Sigmoid colon (tissue), 4 donors: ENCODE measurements around the gene LDLRAD4.

ENCODE experiments used
- EP300 ChIP-seq, 4 donors: sonication (generic); formaldehyde crosslinking; IDR thresholded peaks; one replicate each; pipeline ENCODE4 v1.6.1; 2017; ENCODE audit warnings: antibody characterized with exemption in 4 of 4
- POLR2AphosphoS5 ChIP-seq, 4 donors: sonication (generic); formaldehyde crosslinking; IDR thresholded peaks; one replicate each; pipeline ENCODE4 v1.6.1; 2017; ENCODE audit warnings: antibody characterized with exemption in 4 of 4
- TF ChIP-seq, protein P1 (sequence below), 4 experiments: fragments of 450-650 bp in 3 of 4; fragments of 200-600 bp in 1 of 4; IDR thresholded peaks; one replicate each; pipeline ENCODE4 v1.5.1; 2016 to 2019; ENCODE audit warnings: antibody characterized with exemption in 4 of 4, mild to moderate bottlenecking in 3 of 4, moderate library complexity in 2 of 4

DNA sequence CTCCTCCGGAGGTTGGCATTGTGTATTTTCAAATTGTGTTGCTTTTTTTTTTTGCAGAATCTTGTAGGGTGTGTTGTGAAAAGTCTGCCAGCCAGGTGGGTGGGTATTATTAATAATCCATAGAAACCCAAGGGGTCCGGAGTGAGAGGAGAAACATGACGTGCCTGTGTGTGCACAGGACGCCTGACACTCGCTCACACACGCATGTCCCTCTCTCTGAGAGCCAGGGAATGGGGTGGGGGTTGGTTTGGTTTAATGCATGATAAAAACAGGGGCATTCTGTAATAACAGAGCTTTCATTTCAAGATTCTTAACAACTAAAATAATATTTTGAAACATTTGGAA lies 283.0 kb downstream of the LDLRAD4 start:
- TF ChIP-seq, protein P1, sequence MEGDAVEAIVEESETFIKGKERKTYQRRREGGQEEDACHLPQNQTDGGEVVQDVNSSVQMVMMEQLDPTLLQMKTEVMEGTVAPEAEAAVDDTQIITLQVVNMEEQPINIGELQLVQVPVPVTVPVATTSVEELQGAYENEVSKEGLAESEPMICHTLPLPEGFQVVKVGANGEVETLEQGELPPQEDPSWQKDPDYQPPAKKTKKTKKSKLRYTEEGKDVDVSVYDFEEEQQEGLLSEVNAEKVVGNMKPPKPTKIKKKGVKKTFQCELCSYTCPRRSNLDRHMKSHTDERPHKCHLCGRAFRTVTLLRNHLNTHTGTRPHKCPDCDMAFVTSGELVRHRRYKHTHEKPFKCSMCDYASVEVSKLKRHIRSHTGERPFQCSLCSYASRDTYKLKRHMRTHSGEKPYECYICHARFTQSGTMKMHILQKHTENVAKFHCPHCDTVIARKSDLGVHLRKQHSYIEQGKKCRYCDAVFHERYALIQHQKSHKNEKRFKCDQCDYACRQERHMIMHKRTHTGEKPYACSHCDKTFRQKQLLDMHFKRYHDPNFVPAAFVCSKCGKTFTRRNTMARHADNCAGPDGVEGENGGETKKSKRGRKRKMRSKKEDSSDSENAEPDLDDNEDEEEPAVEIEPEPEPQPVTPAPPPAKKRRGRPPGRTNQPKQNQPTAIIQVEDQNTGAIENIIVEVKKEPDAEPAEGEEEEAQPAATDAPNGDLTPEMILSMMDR (IDR thresholded peaks at IDR 0.05) = no peak
- TF ChIP-seq EP300 (IDR thresholded peaks at IDR 0.05) (no peak), POLR2AphosphoS5 (IDR thresholded peaks at IDR 0.05) (no peak)
